ENCODE results near the gene TNFRSF13B. TPM values are rescaled to one million over a fixed set of nuclear protein-coding genes. Genes with fewer than 3 reads are reported as not detected.

TNFRSF13B gene
- total RNA-seq, 2 donors from 2014 or later = not detected

- Histone ChIP-seq H3K27ac (no peak overlapping the region), H3K4me1 (no peaks in the 10 kb centered on the region), H3K9me3 (no peaks in the 10 kb centered on the region), H3K4me3 (no peak overlapping the region), H3K36me3 (replicated peaks in 1 of 2; ENCODE audit: insufficient read depth in 1 of 2, low read depth in 2 of 2) (no peaks in the 10 kb centered on the region), H3K27me3 (no peaks in the 10 kb centered on the region)
- no peak for TF ChIP-seq POLR2A (IDR thresholded peaks at IDR 0.05)
- TF ChIP-seq, protein P1, sequence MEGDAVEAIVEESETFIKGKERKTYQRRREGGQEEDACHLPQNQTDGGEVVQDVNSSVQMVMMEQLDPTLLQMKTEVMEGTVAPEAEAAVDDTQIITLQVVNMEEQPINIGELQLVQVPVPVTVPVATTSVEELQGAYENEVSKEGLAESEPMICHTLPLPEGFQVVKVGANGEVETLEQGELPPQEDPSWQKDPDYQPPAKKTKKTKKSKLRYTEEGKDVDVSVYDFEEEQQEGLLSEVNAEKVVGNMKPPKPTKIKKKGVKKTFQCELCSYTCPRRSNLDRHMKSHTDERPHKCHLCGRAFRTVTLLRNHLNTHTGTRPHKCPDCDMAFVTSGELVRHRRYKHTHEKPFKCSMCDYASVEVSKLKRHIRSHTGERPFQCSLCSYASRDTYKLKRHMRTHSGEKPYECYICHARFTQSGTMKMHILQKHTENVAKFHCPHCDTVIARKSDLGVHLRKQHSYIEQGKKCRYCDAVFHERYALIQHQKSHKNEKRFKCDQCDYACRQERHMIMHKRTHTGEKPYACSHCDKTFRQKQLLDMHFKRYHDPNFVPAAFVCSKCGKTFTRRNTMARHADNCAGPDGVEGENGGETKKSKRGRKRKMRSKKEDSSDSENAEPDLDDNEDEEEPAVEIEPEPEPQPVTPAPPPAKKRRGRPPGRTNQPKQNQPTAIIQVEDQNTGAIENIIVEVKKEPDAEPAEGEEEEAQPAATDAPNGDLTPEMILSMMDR (IDR thresholded peaks at IDR 0.05) = no peak
- ATAC-seq (no peak), DNase-seq (peak in 1 of 4 donors; percentile 4)
- 59 to 71% methylated on average over 6 of the region's 6 CpGs for WGBS, 2 donors
- intact Hi-C loops (cut with DNase I) = no loop called here
Measured at GRCh38 chr17:16936536-16937310, 35.2 kb downstream of the TNFRSF13B start.

- ATAC-seq (no peak), DNase-seq (peak in 1 of 4 donors; percentile 5)
- 90 to 95% methylated on average over 5 of the region's 5 CpGs for WGBS, 2 donors
Measured at GRCh38 chr17:16935786-16936185, 36.1 kb downstream of the TNFRSF13B start.

DNA sequence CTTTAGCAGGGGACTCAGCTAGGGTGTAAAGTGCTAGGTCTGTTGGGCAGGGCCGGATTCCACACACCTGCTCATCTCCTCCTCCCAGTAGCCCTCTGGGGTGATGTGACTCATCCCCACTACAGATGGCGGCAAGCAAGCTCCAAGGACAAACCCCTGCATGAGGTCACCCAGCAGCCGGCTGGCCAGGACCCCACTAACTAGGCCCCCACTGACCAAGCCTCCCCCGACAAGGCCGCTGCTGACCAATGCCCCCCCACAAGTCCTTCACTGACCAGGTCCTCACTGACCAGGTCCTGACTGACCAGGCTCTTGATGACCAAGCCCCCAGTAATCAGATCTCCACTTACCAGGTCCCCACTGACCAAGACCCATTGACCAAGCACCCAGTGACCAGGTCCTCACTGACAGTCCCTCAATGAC is 36.7 kb downstream of the TNFRSF13B start:
- no peak overlapping the region for H3K27ac ChIP-seq
- H3K36me3 ChIP-seq (replicated peaks in 1 of 2; ENCODE audit: insufficient read depth in 1 of 2, low read depth in 2 of 2) = no peaks in the 10 kb centered on the region
- TF ChIP-seq, protein P1 (IDR thresholded peaks at IDR 0.05) = no peak
- TF ChIP-seq POLR2A (IDR thresholded peaks at IDR 0.05) = no peak
- WGBS, 2 donors = 83 to 85% methylated on average over 4 to 5 of the region's 5 CpGs
- no peaks in the 10 kb centered on the region for H3K9me3 ChIP-seq
- H3K4me3 ChIP-seq = no peak overlapping the region
- intact Hi-C loops (cut with DNase I) = no loop called here
- DNase-seq (peak in 1 of 4 donors; percentile 1), ATAC-seq (no peak)
- no peaks in the 10 kb centered on the region for H3K27me3 ChIP-seq
- H3K4me1 ChIP-seq = no peaks in the 10 kb centered on the region

More at GRCh38 chr17:16935786-16936185, 36.1 kb downstream of the TNFRSF13B start:
- H3K4me3 ChIP-seq = no peak overlapping the region
- no peaks in the 10 kb centered on the region for H3K36me3 ChIP-seq (replicated peaks in 1 of 2; ENCODE audit: insufficient read depth in 1 of 2, low read depth in 2 of 2)
- no peak overlapping the region for H3K27ac ChIP-seq
- H3K4me1 ChIP-seq = no peaks in the 10 kb centered on the region
- no peaks in the 10 kb centered on the region for H3K27me3 ChIP-seq
- H3K9me3 ChIP-seq = no peaks in the 10 kb centered on the region
- no peak for TF ChIP-seq POLR2A (IDR thresholded peaks at IDR 0.05)
- TF ChIP-seq, protein P1 (IDR thresholded peaks at IDR 0.05) = no peak
- intact Hi-C loops (cut with DNase I) = no loop called here

DNA sequence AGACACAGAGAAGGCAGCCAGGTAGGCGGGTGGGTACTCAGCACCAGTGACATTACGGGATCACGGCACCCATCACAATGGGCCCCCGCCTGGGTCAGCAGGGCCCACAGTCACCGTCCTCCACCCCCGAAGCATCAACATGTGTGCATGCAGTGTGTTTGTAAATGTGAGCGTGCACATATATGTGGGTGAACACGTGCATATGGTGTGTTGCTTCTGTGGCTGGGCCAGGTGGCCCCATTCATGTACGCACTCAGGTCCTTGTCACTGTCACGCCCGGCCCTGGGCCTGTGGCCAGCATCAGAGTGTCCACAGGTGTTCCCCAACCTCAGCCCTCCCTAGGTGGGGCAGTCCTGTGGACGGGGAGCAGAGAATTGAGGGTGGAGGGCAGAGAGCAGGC is 37.1 kb downstream of the TNFRSF13B start:
- intact Hi-C loops (cut with DNase I) = no loop called here
- no peak for TF ChIP-seq POLR2A (IDR thresholded peaks at IDR 0.05)
- TF ChIP-seq, protein P1 (IDR thresholded peaks at IDR 0.05) = no peak
- H3K27ac ChIP-seq = no peak overlapping the region
- no peaks in the 10 kb centered on the region for H3K4me1 ChIP-seq
- no peaks in the 10 kb centered on the region for H3K27me3 ChIP-seq
- no peak for ATAC-seq
- H3K9me3 ChIP-seq = no peaks in the 10 kb centered on the region
- DNase-seq = peak in 1 of 4 donors; percentile 6
- WGBS, 2 donors = 86 to 100% methylated on average over 5 to 12 of the region's 12 CpGs
- no peaks in the 10 kb centered on the region for H3K36me3 ChIP-seq (replicated peaks in 1 of 2; ENCODE audit: insufficient read depth in 1 of 2, low read depth in 2 of 2)
- H3K4me3 ChIP-seq = no peak overlapping the region
